Femur (tissue), 1 donor: ENCODE data around the gene KRTCAP3.
A peak's percentile ranks its signal among the peaks of the same experiment; 100 is the strongest.
"Not testable (repeated sequence)": the region's sequence is repeated elsewhere in the genome, so short reads cannot be mapped to it uniquely, and the experiment has no call there.

ENCODE experiments used
- DNase-seq: peaks from one replicate; pipeline ENCODE4 v3.0.0-alpha.2; 2017

Gene KRTCAP3

GRCh38 chr2:27441958-27442919 is at the start of gene KRTCAP3:
Gene KRTCAP3 (plus strand): TSS chr2:27442381. CDS start chr2:27442413, 32 bp downstream.
- DNase-seq = peak; percentile 36

DNA sequence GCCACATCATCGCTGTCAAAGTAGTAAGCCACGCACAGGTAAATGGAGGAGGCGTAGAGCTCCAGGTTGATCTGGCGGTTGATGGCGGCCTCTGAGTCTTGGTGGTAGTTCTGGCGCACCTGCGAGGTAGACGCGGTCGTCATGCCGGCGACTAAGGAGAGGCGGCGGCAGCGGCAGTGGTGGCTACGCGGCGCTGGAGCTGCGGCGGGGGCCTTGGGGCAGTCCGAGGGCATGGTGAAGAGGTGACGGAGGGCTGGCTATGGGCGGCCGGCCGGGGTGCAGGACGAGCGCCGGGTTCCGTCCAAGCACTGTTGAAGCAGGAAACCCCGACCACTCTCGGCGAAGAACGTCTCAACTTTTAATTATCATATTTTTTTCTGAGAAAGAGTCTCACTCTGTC is 49.0 kb upstream of the KRTCAP3 start:
- DNase-seq = no peak

GRCh38 chr2:27398962-27399361 is 43.2 kb upstream of the KRTCAP3 start:
- no peak for DNase-seq

GRCh38 chr2:27400348-27401135 is 41.6 kb upstream of the KRTCAP3 start:
- DNase-seq = no peak

DNA sequence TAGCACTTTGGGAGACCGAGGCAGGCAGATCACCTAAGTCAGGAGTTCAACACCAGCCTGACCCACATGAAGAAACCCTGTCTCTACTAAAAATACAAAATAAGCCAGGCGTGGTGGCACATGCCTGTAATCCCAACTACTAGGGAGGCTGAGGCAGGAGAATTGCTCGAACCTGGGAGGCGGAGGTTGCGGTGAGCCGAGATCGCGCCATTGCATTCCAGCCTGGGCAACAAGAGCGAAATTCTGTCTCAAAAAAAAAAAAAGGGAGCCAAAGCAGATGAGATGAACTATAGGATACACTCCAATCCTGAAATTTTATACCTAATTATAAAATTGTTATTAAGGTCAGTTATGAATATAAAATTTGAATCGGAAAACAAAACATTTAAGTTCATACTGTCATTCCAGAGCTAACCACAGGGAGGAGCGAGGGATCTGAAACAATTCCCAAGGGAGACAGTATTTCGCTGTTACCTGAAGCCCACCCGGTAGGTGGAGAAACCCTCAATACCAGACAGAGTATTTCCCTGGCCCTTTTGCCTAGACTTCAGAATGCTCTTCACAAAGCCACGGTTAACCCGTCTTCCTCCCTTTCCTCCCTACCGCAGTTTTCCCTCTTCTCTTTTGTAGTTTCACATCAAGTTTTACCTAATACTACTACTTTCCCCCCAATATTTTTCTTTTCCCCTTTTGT is 34.2 kb upstream of the KRTCAP3 start:
- no peak for DNase-seq

GRCh38 chr2:27408601-27409320 is 33.4 kb upstream of the KRTCAP3 start:
- DNase-seq = no peak

DNA sequence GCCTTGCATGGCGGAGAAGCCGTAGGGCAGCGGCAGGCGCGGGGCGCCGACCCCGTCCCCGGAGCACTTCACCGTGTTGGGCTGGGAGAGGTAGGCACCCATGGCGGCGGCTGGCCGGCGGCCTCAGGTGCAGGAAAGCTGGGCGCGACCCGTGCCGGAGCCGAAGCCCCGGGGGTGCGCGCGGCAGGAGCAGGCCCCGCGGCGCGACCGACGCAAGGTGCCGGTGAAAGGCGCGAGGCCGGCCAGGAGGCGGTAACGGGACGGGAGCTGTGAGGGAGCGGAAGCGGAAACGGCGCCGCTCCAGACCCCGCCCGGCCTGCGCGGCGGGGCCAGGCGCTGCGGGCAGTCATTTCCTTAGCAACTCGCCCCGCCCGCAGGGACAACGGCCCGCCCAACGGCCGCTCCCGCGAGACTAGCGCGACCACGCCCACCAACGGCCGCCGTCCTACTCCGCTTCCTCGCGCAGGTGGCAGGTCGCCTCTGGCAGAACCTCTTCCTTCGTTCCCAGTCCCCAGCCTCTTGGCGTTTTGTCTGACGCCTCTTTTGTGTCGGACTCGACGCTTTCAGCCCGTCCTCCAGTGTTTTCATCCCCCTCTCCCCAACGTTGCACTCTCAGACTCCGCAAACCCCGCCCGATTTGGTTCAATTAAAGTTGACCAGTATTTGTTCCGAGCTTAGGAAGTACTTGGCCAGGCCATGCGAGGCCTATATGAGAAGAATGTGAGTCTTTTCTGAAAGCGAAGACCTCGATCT is 32.7 kb upstream of the KRTCAP3 start, which contains the start of gene PPM1G:
TSS of gene PPM1G (minus strand) at position 271 of the 753 bp plus-strand sequence. CDS start at position 102, 169 bp downstream.
- DNase-seq = peak; percentile 96

DNA sequence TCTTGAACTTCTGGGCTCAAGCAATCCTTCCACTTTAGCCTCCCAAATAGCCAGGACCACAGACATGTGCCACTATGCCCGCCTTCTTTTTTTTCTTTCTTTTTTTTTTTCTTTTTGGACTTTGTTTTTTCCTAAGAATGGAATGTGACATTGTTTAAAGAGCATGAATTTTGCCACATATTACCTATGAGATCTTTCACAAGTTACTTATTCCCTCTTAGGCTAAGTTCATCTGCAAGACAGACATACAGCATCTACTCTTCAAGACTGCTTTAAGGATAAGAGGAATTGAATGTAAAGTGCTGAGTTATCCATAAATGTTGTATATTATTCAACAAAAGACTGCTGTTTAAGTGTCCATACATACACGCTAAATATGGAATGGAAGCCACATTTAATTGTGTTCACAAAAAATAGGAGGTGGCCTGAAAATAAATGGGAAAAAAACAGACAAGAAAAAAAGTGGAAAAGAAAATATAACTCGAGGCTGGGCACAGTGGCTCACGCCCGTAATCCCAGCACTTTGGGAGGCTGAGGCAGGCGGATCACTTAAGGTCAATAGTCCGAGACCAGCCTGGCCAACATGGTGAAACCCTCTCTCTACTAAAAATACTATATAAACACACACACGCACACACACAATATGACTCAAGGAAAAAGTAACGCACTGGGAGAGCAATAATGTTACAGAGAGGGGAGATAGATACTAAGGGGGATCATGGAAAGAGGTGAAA is 29.6 kb upstream of the KRTCAP3 start:
- no peak for DNase-seq

DNA sequence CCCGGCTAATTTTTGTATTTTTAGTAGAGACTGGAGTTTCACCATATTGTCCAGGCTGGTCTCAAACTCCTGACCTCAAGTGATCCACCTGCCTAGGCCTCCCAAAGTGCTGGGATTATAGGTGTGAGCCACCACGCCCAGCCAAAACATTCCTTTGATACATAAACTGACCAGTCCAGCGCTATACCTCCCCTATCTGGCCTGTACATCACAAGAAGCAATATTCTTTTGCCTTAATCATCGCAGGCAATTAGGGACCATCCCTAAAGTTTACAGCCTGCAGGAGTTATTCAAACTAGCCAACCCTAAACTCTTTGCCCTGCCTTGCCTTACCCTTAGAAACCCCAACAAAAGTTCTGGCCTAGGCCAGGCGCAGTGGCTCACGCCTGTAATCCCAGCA is 26.0 kb upstream of the KRTCAP3 start:
- no peak for DNase-seq

DNA sequence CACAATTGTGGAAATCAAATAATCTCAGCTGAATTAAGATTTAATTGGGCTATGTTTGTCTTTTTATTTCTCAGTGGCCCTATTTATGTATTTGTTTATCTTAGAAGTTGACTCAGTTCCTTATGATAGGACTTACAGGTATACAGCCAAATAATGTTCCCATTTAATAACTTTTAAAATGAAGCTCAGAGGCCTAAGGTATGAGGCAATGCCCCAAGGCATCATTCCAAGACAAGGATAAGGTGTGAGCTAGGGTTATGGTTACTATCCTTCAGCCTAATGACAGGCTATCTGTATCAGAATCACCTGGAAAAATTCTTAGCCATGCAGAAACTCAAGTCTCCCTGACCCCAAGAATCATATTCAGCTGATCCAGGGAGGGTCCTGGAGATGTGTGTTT is 21.2 kb upstream of the KRTCAP3 start:
- DNase-seq = no peak

GRCh38 chr2:27421660-27422250 is 20.4 kb upstream of the KRTCAP3 start:
- no peak for DNase-seq

DNA sequence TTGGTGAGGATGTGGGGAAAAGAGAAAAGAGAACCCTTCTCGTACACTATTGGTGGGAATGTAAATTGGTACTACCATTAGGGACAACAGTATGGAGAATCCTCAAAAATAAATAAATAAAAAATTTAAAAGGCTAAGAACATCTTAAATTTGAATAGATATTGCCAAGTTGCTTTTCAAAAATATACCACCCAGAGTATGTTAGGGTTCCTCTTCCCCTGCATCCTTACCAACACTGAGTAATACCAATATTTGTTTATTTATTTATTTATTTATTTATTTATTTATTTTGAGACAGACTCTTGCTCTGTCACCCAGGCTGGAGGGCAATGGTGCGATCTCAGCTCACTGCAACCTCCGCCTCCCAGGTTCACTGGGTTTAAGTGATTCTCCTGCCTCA is 19.2 kb upstream of the KRTCAP3 start:
- DNase-seq = no peak

DNA sequence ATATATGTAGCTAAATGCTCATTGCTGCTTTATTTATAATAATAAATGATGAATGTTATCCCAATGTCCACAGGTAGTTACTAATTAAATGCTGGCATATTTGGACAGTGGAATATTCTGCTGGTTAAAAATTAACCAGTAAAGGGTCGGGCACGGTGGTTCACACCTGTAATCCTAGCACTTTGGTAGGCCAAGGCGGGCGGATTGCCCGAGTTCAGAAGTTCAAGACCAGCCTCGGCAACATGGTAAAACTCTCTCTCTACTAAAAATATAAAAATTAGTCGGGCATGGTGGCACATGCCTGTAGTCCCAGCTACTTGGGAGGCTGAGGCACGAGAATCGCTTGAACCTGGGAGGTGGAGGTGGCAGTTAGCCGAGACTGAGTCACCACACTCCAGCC is 17.1 kb upstream of the KRTCAP3 start:
- not testable (repeated sequence) for DNase-seq

DNA sequence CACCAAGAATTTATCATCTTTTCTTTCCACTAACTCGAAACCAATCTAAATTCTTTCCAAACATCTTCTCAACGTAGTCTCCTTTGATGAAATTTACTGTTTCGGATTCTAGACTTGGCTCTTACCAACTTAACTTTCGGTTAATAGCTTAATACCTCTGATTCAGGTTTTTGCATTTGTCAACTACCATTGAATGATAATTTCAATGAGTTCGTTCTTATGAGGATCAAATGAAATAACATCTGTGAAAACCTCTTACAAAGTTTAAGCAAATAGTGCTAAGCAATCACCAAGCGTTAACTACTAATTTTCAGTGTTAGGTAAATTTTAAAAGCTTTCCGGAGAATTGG is 14.3 kb upstream of the KRTCAP3 start:
- DNase-seq = no peak

DNA sequence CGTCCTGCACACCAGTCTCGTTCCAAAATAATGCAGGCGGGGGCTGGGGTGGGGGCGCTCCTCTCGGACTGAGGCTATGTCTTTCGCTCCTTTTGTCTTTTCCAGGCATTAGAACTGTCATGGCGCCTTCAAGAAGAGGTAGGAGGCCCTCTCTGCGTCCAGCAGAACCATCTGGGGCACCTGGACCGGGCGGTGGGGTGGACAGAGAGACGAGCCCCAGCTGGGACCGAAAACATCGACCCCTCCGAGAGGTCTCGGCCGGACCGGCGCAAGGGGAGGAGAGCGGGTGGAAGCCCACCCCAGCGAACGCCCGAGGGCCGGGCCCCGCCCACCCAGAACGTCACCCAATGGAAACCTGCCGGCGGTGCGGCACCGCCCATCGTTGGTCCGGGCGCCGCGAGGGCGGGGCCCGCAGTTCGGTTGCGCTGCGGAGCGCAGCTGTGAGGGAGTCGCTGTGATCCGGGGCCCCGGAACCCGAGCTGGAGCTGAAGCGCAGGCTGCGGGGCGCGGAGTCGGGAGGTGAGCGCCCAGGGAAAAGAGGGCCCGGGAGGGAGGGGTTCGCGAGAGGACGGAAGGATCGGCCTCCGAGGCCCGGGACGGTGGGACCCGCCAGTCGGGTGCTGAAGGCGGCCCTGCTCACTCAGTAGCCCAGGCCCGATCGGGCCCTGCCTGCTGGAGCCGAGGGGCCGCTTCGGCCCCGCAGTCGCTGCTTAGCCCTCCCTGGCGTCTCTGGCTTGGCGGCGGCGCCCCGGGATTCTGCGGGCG is 13.8 kb upstream of the KRTCAP3 start, which contains the start of gene NRBP1:
TSS of gene NRBP1 (plus strand) at position 419 of the 765 bp plus-strand sequence. CDS start 4,643 bp downstream, outside the sequence.
- DNase-seq = peak; percentile 95

GRCh38 chr2:27428978-27429541 is 13.1 kb upstream of the KRTCAP3 start:
- DNase-seq = peak; percentile 91

DNA sequence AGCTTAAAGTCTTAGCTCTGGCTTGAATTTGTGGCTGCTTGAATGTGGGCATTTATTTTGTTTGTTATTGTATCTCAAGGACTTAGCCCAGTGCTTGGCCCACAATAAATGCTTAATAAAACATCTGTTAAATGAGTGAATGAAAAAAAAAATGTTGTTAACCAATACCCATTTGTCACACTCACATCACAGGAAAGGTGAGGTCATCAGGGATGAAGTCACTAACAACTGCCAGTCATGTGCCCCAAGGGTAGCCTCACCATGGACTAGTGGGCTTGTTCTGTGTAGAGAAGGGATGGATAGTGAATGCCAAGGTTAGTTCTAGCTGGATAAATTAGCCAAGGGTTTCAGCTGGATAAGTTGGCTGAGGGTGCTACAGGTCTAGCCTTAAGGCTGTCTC is 10.8 kb upstream of the KRTCAP3 start:
- DNase-seq = no peak

DNA sequence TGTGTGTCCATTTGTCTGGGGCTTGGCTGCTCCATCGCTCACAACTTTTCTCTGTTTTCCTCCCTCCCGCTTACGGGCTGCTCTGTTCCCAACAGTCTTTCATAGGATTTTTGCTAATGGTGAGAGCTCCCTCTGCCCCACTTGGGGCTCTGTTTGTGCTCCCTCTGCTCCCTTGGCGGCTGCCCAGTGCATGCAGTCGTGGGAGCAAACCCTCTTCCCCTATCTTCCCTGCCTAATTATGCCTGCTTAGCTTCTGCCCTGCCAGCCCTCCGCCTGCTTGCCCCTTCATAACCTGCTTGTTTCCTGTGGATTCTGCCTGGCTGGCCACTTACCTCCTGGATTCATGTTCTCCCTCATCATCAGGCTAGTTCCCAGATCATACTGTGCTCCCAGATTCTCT is 6.6 kb upstream of the KRTCAP3 start:
- DNase-seq = no peak

GRCh38 chr2:27441226-27441926 is 805 bp upstream of the KRTCAP3 start:
- no peak for DNase-seq
